Activated CD4-positive, CD25-positive, alpha-beta regulatory T cell treated with anti-CD3 and anti-CD28 coated beads, Interleukin-2, amount 50 U/mL, for 24 hours (primary cell): ENCODE data around the gene NFRKB.
A peak's percentile ranks its signal among the peaks of the same experiment; 100 is the strongest.

ENCODE experiments used
- ATAC-seq, 2 donors: fragments of 150-1000 bp; cut with Tn5 transposase; one replicate each; pipeline ENCODE4 v1.10.0; 2021; ENCODE audit warnings: mild to moderate bottlenecking in 1 of 2, moderate library complexity in 1 of 2

Gene NFRKB

GRCh38 chr11:129895126-129896041 is at the start of gene NFRKB:
Gene NFRKB (minus strand): TSS chr11:129895578. CDS start chr11:129892849, 2,729 bp downstream.
- peak; percentile 95 to 96 for ATAC-seq

GRCh38 chr11:129944696-129945095 is 49.3 kb upstream of the NFRKB start:
- no peak for ATAC-seq

- no peak for ATAC-seq
Measured at GRCh38 chr11:129943036-129943435, 47.7 kb upstream of the NFRKB start.

- no peak for ATAC-seq
Measured at GRCh38 chr11:129939510-129939909, 44.1 kb upstream of the NFRKB start.

GRCh38 chr11:129938764-129939163 is 43.4 kb upstream of the NFRKB start:
- no peak for ATAC-seq

GRCh38 chr11:129937592-129938238 is 42.3 kb upstream of the NFRKB start:
- no peak for ATAC-seq

- no peak for ATAC-seq
Measured at GRCh38 chr11:129935723-129936122, 40.3 kb upstream of the NFRKB start.

- no peak for ATAC-seq
Measured at GRCh38 chr11:129933891-129934290, 38.5 kb upstream of the NFRKB start.

- no peak for ATAC-seq
Measured at GRCh38 chr11:129933262-129933661, 37.9 kb upstream of the NFRKB start.

- no peak for ATAC-seq
Measured at GRCh38 chr11:129932381-129933067, 37.1 kb upstream of the NFRKB start.

GRCh38 chr11:129930743-129931142 is 35.4 kb upstream of the NFRKB start:
- no peak for ATAC-seq

GRCh38 chr11:129930296-129930695 is 34.9 kb upstream of the NFRKB start:
- ATAC-seq, result no peak

- ATAC-seq, result no peak
Measured at GRCh38 chr11:129929721-129930120, 34.3 kb upstream of the NFRKB start.

GRCh38 chr11:129928923-129929692 is 33.7 kb upstream of the NFRKB start:
- ATAC-seq, result no peak

- no peak for ATAC-seq
Measured at GRCh38 chr11:129922674-129923073, 27.3 kb upstream of the NFRKB start.

- no peak for ATAC-seq
Measured at GRCh38 chr11:129918361-129918760, 23.0 kb upstream of the NFRKB start.

- no peak for ATAC-seq
Measured at GRCh38 chr11:129917231-129917630, 21.9 kb upstream of the NFRKB start.

GRCh38 chr11:129911298-129911697 is 15.9 kb upstream of the NFRKB start:
- no peak for ATAC-seq

GRCh38 chr11:129910360-129910759 is 15.0 kb upstream of the NFRKB start:
- ATAC-seq, result no peak

GRCh38 chr11:129905402-129905801 is 10.0 kb upstream of the NFRKB start:
- ATAC-seq, result no peak

GRCh38 chr11:129896062-129896461 is 684 bp upstream of the NFRKB start:
- no peak for ATAC-seq

- peak; percentile 3 to 7 for ATAC-seq
Measured at GRCh38 chr11:129894278-129895125, 876 bp downstream of the NFRKB start.
